GM19438 (cell line): ENCODE results near the gene SRRM5.
A peak's percentile ranks its signal among the peaks of the same experiment; 100 is the strongest.
"Not testable (repeated sequence)": the region's sequence is repeated elsewhere in the genome, so short reads cannot be mapped to it uniquely, and the experiment has no call there.

Source experiments
- ATAC-seq: cut with Tn5 transposase; IDR thresholded peaks from one replicate; pipeline ENCODE4 v1.9.1; 2021; ENCODE audit warnings: low read depth; ENCODE audit not compliant: unreplicated experiment

SRRM5 gene

GRCh38 chr19:43591904-43592772 is 19.8 kb upstream of the SRRM5 start:
- ATAC-seq, result no peak

- ATAC-seq, result no peak
Measured at GRCh38 chr19:43592800-43593350, 19.0 kb upstream of the SRRM5 start.

GRCh38 chr19:43594081-43594697 is 17.7 kb upstream of the SRRM5 start:
- no peak for ATAC-seq

GRCh38 chr19:43594710-43595604 is 16.9 kb upstream of the SRRM5 start:
- no peak for ATAC-seq

GRCh38 chr19:43595605-43595998 is 16.3 kb upstream of the SRRM5 start:
- no peak for ATAC-seq

GRCh38 chr19:43595999-43596841 is 15.7 kb upstream of the SRRM5 start, which contains the start of the genes IRGQ and ZNF576:
Gene IRGQ, minus strand, starts transcription at chr19:43596134. Its CDS starts 796 bp downstream, at chr19:43595338.
Gene ZNF576, plus strand, starts transcription at chr19:43596595. Its CDS starts 514 bp downstream, at chr19:43597109.
- peak; percentile 79 for ATAC-seq

- ATAC-seq, result no peak
Measured at GRCh38 chr19:43596842-43597461, 14.9 kb upstream of the SRRM5 start.

GRCh38 chr19:43597876-43598275 is 14.0 kb upstream of the SRRM5 start:
- ATAC-seq, result no peak

GRCh38 chr19:43598445-43599240 is 13.2 kb upstream of the SRRM5 start:
- ATAC-seq, result no peak

- ATAC-seq, result no peak
Measured at GRCh38 chr19:43599635-43600295, 12.1 kb upstream of the SRRM5 start.

GRCh38 chr19:43600326-43600725 is 11.6 kb upstream of the SRRM5 start:
- not testable (repeated sequence) for ATAC-seq

GRCh38 chr19:43605875-43606568 is 5.9 kb upstream of the SRRM5 start:
- ATAC-seq, result no peak

GRCh38 chr19:43606569-43607229 is 5.2 kb upstream of the SRRM5 start:
- ATAC-seq, result no peak

- no peak for ATAC-seq
Measured at GRCh38 chr19:43607238-43608205, 4.4 kb upstream of the SRRM5 start.

GRCh38 chr19:43609872-43610271 is 2.0 kb upstream of the SRRM5 start:
- ATAC-seq, result no peak

GRCh38 chr19:43610493-43610892 is 1.4 kb upstream of the SRRM5 start:
- no peak for ATAC-seq
